Measurements from ENCODE around the gene CFL1. TPM values are rescaled to one million over a fixed set of nuclear protein-coding genes. Genes with fewer than 3 reads are reported as not detected.
"Not testable (repeated sequence)": the region's sequence is repeated elsewhere in the genome, so short reads cannot be mapped to it uniquely, and the experiment has no call there.

Gene CFL1
- total RNA-seq, 1 experiment from 2014 or later: 2,611 TPM

DNA sequence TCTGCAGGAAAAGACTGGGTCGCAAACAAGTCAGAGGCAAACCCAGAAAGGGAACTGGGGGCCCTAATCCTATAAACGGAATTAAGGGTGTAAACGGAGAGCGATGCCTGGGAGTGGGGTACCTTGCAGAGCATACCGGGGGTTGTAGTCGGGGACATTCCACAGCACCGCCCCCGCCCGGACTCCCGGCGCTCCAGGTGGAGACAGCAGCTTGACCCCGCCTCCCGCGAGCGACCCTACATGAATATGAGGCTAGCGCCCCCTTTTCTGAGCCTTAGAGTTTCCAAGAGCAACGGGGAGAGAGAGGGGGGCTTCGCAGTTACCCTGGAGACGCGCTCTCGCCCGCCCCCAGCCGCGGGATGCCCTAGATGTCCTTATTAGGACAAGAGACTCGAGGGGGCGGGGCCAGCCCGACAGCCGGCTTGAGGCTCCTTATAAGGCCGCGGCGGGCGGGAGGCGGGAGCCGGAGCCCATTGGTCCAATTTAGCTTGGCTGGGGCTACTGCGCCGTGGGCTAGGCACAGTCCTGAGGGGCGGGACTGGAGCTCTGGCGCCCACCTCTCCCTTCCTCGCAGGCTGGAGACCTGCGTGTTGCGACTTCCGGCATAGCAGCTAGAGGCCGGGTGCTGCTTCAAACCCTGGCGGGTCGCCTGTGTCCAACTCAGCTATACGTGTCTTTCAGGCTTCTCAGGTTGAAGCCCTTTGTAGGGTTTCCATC lies 1.3 kb upstream of the CFL1 start:
- peak; percentile 100 for DNase-seq (ENCODE audit: low spot score)

DNA sequence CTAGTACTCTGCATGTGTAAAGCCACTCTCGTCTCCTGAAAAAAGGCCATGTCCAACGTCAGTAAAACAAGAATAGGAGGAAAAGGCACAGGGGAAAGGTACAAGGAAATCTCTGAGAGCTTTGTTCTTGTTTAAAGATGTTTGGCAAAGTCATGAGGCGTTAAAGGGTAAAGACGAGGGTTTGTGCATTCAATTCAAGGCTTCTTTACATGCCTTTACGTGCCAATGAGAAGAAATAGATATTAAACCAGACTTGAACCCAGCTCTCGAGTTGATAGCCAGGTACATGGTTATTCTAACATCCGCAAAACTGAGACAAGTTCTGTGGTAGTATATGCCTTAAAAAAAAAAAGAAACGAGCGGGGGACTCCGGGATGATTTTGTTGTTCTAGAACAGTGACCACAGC lies 704 bp upstream of the CFL1 start:
- DNase-seq (ENCODE audit: low spot score): no peak

DNA sequence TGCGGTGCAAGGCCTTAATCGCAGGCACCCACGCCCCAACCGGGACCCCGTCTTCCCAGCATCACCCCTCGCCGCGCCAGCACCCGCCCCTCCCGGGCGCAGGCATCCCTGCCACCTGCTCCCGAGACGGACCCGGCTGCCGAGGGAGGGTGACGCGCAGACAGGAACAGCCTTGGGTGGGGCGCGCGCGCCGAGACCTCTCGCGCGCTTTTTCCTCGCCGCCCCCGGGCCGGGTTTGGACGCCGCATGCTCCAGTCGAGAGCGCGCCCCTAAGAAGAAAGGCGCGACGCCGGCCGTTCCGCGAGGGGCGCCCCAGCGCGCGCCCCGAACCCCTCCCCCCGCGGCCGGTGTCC lies 504 bp downstream of the CFL1 start:
- peak; percentile 45 for DNase-seq (ENCODE audit: low spot score)

DNA sequence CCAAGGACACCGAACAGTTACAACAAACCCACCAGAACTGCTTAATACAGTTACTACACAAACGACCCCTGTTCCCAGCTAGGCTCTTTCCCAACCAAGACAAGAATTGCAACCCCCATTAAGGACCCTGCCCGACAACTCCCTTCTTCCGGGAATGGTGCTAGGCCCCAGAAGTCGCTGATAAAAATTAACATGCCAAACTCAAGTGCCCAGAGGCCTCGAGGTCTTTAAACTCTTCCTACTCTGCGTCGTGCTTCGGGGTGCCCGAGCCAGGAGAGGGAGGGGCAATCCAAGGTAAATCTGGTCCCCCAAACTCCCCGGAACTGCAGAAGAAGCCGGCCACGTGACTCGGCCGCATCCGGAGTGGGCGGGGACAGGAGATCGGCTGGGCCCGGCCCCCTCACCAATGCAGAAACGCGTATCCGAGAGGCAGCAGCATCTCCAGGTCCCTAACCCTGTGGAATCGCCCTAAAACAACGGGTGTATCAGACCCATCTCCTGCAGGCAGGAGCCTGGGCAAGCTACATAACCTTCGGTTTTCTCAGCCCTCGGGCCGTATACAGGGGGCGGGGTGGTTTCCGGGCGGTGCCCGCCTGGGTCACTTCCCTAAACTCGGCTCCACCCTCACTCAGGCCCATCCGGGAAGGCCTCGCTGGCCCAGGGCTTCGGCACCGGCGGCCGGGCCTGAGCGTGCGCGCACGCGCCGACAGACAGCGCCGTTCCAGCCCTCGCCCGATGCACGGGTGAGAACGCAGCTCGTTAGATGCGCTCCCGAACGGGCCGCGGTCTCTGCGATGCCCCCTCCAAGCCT lies 1.1 kb downstream of the CFL1 start:
- peak; percentile 75 for DNase-seq (ENCODE audit: low spot score)

DNA sequence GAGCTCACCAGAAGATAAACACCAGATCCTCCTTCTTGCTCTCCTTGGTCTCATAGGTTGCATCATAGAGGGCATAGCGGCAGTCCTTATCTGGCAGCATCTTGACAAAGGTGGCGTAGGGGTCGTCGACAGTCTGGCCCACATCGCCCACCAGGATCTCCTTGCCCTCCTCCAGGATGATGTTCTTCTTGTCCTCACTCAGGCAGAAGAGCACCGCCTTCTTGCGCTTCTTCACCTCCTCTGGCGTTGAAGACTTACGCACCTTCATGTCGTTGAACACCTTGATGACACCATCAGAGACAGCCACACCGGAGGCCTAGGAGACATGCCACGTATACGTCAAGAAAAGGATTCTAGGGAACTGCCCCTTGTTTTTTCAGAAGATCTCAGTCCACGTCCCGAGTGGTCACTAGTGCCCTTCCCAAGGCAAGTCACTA lies 2.0 kb downstream of the CFL1 start:
- no peak for DNase-seq (ENCODE audit: low spot score)

DNA sequence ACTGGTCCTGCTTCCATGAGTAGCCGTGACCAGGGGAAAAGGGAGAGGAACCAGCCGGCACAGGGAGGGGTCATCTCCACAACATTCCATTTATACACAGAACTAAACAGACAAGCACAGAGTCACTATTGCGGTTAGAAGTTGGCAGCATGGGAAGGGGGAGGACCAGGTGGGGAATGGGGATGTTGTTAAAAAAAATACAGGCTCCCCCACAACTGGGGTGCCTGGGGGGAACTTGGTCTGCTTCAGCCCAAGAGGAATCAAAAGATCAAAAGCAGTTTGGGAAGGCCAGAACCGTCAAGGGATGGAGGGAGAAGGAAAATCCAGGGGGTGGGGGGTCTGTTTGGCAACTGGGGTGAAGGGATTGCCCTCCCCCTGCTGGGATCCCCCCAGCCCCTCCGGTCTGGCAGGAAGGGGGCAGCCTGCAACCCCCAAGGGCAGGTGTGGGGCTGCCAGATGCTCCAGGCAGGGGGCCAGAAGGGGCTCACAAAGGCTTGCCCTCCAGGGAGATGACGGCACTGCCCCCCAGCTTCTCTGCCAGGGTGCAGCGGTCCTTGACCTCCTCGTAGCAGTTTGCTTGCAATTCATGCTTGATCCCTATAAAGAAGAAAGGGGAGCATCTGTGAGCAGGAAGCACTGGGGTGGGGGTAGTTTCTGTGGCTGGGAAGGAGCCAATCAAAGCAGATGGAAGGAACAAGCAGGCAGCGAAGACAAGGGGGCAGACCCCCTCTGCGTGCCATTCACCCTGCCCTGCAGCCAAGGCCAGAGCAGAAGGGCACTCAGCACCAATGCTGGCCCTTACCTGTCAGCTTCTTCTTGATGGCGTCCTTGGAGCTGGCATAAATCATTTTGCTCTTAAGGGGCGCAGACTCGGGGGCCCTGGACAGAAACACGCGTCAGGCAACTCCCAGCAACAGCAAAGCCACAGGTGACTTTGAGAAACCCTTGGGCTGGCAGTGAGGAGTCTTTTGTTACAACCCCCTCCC lies 2.8 kb downstream of the CFL1 start:
- no peak for DNase-seq (ENCODE audit: low spot score)

DNA sequence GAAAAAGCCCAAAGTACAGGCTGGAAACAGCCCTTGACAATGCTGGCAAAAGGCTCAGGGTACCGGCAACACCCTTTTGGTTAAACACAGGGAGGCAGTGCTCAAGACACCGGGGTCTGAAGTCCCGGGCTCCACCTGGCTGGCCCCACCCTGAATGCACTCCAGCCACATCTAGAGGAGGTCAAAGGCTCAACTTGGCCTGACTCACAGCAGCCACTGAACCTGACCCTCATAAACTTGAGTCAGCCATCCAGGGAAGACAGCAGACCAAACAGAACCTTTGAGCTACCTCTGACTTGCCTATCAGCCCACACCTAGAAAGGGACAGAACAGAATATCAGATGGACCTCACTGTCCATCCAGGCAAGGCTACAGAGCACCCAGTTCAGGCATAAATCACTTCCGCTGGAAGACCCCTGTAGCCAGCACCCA lies 3.8 kb downstream of the CFL1 start:
- peak; percentile 65 for DNase-seq (ENCODE audit: low spot score)

DNA sequence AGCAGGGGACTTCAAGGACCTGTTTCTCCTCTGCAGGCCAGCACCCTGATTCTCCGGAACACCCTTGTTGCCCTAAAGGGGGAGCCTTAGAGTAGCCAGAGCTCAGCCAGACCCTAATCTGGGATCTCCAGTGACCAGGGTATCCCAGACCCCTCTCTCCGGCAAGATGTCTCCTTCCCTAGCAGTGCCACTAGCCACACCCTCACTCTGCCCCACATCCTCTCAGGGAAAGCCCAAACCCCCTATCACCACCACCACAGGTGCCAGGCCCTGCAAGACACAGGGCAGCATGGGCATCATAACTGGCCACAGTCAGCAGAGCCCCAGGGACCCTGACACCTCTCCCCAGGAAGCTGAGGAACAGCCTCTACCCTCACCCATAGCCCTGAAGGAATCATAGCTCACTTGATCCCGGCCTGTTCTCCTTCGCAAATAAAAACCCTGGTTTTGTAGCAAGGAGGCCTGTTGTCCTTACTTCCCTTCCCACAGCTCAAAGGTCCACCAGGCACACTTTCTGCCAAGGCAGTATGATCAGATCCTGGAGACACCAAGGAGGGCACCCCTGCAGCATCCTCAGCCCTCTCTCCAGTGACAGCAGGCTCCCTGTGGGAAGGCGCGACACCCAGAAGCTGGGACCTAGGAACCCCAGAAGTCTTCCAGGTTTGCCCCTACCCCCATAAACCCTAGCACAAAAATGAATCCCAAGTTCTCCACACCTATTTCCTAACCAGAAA lies 4.6 kb downstream of the CFL1 start:
- no peak for DNase-seq (ENCODE audit: low spot score)

DNA sequence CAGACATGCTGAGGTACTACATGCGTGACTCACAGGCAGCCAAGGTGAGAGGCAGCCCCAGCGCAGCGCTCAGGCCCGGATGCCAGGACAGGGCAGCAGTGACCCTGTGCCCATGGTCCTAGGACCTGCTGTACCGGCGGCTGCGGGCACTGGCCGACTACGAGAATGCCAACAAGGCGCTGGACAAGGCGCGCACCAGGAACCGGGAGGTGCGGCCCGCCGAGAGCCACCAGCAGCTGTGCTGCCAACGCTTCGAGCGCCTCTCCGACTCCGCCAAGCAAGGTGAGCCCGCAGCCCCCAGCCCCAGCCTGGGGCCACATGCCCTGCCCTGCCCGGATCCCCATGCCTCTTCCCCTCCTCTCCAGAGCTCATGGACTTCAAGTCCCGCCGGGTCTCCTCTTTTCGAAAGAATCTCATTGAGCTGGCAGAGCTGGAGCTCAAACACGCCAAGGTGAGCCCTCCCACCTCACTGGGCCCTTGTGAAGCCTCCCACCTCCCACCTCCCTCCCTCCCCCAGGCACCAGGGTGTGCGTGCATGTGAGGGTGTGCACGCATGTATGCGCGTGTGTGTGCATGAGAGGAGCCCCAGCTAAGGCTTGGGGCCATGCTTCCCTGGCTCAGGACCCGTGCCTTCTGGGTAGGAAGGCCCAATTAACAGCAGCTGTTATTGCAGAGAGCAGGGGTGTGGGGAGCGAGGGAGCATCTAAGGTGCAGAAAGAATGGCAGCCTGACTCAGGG lies 5.3 kb downstream of the CFL1 start:
- DNase-seq (ENCODE audit: low spot score): no peak

DNA sequence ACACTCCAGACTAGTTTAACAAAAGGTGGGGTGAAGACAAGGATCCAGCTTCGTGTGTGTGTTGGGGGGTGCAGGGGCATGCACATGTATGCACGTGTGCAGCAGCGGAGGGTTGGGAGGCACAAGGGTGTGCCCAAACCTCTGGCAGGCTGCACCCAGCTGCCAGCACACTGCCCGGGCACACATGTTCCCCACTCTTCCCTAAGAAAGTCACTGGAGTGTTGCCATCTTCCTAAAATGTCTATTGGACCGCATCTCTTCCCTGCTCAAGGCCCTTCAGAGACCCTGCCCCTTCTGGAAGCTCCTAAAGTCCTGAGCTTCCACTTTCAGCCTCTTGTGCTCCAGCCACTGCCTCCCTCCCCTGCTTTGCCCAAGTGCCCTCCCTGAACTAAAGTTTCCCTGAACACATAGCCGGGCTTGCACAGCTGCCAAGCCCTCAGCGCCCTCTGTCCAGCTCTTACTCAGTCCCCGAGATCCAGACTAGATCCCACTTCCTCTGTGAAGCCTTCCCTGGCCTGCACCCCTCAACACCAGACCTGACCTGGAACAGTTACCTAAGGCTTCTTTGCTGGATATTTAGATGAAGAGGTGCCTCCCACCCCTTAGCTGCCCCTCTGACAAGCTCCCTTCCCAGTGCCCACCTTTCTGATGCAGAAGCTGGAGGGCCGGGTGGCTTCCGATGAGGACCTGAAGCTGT lies 6.0 kb downstream of the CFL1 start:
- peak; percentile 34 for DNase-seq (ENCODE audit: low spot score)

DNA sequence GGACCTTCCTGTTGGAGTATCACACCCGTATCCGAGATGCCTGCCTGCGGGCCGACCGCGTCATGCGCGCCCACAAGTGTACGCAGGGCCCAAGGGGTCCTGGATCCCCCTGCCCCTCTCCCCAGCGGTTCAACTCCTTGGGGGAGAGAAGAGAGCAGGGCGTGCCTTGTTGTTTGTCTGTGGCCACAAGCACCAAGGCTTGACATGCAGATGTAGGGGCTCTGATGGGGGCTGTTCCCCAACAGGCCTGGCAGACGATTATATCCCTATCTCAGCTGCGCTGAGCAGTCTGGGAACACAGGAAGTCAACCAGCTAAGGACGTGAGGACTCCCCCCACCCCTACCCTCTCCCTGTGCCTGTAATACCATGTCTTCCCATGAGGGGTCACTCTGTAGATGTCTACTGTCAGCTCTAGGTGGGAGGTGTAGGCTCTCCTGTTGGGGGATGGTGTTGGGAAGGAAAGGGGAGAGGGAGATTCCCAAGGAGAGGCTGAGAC lies 6.8 kb downstream of the CFL1 start:
- DNase-seq (ENCODE audit: low spot score): peak; percentile 70

DNA sequence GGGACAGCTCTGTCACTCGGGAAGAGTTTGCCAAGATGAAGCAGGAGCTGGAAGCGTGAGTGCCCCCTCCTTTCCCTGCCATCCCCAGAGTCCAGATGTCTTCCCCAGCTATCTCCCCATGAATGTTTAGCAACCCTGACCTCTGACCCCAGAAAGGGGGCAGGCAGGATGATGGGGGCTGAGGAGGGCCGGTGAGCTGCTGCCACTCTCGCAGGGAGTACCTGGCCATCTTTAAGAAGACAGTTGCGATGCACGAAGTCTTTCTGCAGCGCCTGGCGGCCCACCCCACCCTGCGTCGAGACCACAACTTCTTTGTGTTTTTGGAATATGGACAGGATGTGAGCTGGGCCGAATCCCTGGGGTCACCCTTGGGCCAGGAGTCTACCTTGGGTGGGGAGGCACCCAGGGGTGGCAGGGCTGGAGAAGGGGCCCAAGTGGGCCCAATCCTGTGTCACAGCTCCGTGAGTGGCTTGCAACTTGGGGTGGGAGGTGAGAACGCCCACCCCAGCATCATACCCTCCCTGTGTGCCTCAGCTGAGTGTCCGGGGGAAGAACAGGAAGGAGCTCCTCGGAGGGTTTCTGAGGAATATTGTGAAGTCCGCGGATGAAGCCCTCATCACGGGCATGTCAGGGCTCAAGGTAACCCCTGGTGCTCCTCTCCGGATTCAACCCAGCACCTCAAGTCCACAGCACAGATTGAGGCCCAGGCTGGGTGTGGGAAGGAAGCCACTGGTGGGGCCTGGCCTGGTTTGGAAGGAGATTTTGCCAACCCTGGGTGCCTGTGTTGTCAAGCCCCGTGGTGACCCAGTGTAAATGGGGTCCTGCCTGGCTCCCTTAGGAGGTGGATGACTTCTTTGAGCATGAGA lies 7.5 kb downstream of the CFL1 start:
- DNase-seq (ENCODE audit: low spot score): no peak

DNA sequence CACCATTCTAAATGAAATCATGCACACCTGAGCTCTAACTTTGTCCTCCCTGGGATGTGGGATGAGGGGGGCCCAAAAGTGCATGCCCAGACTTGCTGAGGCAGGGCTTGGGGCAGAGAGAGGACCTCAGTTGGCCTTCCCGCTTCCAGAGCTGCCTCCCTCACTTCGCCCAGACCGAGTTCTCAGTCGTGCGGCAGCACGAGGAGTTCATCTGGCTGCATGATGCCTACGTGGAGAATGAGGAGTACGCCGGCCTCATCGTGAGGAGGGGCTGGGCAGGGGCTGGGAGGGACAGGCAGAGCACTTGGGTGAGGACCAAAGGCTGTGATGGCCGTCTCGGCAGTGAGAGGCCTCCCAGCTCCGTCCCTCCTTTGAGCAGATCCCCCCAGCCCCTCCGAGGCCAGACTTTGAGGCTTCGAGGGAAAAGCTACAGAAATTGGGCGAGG lies 8.2 kb downstream of the CFL1 start:
- DNase-seq (ENCODE audit: low spot score): no peak

DNA sequence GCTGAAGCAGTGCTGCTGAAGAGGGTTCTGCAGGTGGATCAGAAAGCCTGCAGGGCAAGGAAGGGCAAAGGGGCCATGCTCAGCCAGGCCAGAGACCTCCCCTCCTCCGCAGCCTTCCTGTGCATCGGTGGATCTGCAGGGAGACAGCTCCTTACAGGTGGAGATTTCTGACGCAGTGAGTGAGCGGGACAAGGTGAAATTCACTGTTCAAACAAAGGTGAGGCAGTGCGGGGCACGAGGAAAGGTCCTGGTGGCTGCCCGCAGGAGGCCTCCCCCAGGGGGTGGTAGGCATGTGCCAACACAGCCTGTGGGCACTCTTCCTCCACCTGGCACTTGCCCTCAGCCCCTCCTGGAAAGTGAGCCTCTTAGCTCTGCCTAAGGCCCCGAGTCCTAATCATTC lies 8.6 kb downstream of the CFL1 start:
- no peak for DNase-seq (ENCODE audit: low spot score)

DNA sequence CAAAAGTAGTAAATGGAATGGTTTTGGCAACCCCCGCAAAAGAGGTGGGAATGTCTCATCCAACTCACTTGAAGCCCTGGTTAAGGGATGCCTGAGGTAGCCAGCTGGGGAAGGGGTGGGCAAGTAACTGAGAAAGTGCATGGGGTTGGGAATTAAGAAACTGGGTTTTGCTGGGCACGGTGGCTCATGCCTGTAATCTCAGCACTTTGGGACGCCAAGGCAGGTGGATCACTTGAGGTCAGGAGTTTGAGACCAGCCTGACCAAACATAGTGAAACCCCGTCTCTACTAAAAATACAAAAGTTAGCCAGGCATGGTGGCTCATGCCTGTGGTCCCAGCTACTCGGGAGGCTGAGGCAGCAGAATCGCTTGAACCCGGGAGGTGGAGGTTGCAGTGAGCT lies 9.3 kb downstream of the CFL1 start:
- DNase-seq (ENCODE audit: low spot score): not testable (repeated sequence)

DNA sequence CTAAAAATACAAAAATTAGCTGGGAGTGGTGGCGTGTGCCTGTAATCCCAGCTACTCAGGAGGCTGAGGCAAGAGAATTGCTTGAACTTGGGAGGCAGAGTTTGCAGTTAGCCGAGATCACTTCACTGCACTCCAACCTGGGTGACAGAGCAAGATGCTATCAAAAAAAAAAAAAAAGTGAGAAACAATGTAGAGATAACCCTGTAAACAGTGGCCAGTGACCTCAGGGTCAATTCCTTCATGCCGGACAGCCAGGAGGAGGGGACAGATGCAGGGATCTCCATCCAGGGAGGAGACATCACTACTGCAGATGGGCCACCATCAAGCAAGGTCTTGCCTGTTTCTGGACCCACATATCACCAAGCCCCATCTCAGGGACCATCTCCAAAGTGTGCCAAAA lies 10.2 kb downstream of the CFL1 start:
- no peak for DNase-seq (ENCODE audit: low spot score)

DNA sequence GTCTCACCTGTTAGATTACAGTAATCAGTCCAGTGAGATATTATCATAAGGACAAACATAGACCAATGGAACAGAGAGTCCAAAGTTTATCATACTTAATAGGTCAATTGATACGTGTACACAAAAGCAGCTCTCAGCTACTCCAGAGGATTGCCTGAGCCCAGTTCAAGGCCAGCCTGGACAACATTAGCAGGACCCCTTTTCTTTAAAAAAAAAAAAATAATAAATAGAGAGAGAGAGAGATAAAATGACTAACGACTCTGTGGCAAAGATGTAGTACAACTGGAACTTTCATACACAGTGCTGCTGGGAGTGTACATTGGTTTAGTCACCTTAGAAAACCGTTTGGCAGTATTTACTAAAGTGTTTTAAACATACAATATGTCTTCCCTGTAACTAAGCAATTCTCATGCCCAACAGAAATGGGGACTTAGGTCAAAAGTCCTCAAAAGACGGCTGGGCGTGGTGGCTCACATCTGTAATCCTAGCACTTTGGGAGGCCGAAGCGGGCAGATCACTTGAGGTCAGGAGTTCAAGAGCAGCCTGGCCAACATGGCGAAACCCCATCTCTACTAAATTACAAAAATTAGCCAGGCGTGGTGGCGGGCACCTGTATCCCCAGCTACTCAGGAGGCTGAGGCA lies 13.6 kb downstream of the CFL1 start:
- no peak for DNase-seq (ENCODE audit: low spot score)

DNA sequence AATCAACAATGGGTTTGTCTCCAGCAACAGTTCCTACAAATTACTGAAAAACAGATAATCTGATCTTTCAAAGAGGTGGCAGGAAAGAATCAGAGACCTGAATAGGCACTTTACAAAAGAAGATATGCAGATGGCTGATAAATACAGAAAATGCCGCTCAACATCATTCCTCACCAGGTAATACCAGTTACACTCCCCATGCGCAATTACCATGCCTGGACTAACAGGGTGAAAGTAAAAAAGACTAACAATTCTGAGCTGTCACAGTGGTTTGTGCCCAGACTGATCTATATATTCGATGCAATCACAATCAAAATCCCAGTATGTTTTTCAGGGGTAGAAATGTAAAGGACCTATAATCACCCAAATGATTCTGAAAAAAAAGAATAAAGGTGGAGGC lies 14.2 kb downstream of the CFL1 start:
- DNase-seq (ENCODE audit: low spot score): no peak
